Adipocyte (in vitro differentiated cells): ENCODE measurements around the gene UBN1.
"Not testable (repeated sequence)": the region's sequence is repeated elsewhere in the genome, so short reads cannot be mapped to it uniquely, and the experiment has no call there.

Source experiments
- DNase-seq: peaks from one replicate; pipeline ENCODE4 v3.0.0-alpha.2; 2015; ENCODE audit warnings: low read depth
- H3K27me3 ChIP-seq: replicated peaks from 2 replicates; pipeline ENCODE4 v1.7.0; 2013; ENCODE audit warnings: mild to moderate bottlenecking, low read length, moderate library complexity; ENCODE audit not compliant: control insufficient read depth, insufficient read depth
- H3K36me3 ChIP-seq: 2 replicates; pipeline ENCODE4 v1.7.0; 2013; ENCODE audit warnings: low read length, mild to moderate bottlenecking, moderate library complexity; ENCODE audit not compliant: control insufficient read depth, insufficient read depth, severe bottlenecking
- H3K4me1 ChIP-seq: 2 replicates; pipeline ENCODE4 v1.7.0; 2013; ENCODE audit warnings: mild to moderate bottlenecking, low read length, moderate library complexity; ENCODE audit not compliant: control insufficient read depth, insufficient read depth
- H3K4me3 ChIP-seq: 2 replicates; pipeline ENCODE4 v1.7.0; 2013; ENCODE audit warnings: mild to moderate bottlenecking, low read length, moderate library complexity
- H3K9ac ChIP-seq: 2 replicates; pipeline ENCODE4 v1.7.0; 2013; ENCODE audit warnings: mild to moderate bottlenecking, low read length, moderate library complexity
- H3K9me3 ChIP-seq: 2 replicates; pipeline ENCODE4 v1.7.0; 2013; ENCODE audit warnings: mild to moderate bottlenecking, low read length, moderate library complexity; ENCODE audit not compliant: control insufficient read depth

Gene UBN1

GRCh38 chr16:4926928-4927327, 79.6 kb downstream of the UBN1 start:
- Histone ChIP-seq H3K4me1 (no peaks in the 10 kb centered on the region), H3K4me3 (peak overlapping the region; percentile 19), H3K9ac (no peak overlapping the region), H3K27me3 (peaks cover 4% of the 10 kb centered on the region), H3K36me3 (peaks cover 8% of the 10 kb centered on the region), H3K9me3 (peaks cover 10% of the 10 kb centered on the region)
- DNase-seq, result no peak

GRCh38 chr16:4927661-4928060, 80.4 kb downstream of the UBN1 start:
- Histone ChIP-seq H3K9me3 (peaks cover 10% of the 10 kb centered on the region), H3K4me3 (no peak overlapping the region), H3K4me1 (no peaks in the 10 kb centered on the region), H3K27me3 (peaks cover 4% of the 10 kb centered on the region), H3K9ac (no peak overlapping the region), H3K36me3 (peaks cover 8% of the 10 kb centered on the region)
- no peak for DNase-seq

GRCh38 chr16:4928227-4928626, 80.9 kb downstream of the UBN1 start:
- no peak for DNase-seq
- H3K27me3 ChIP-seq, result peaks cover 4% of the 10 kb centered on the region
- H3K9me3 ChIP-seq, result peaks cover 10% of the 10 kb centered on the region
- no peaks in the 10 kb centered on the region for H3K4me1 ChIP-seq
- peaks cover 8% of the 10 kb centered on the region for H3K36me3 ChIP-seq
- no peak overlapping the region for H3K9ac ChIP-seq
- no peak overlapping the region for H3K4me3 ChIP-seq

GRCh38 chr16:4929619-4930018, 82.3 kb downstream of the UBN1 start:
- H3K36me3 ChIP-seq, H3K4me1 ChIP-seq, H3K4me3 ChIP-seq, DNase-seq, H3K9ac ChIP-seq, H3K27me3 ChIP-seq: not testable (repeated sequence)
- H3K9me3 ChIP-seq, result peaks cover 10% of the 10 kb centered on the region

- H3K36me3 ChIP-seq, result peaks cover 8% of the 10 kb centered on the region
- H3K4me3 ChIP-seq, result no peak overlapping the region
- no peak overlapping the region for H3K9ac ChIP-seq
- peaks cover 18% of the 10 kb centered on the region for H3K4me1 ChIP-seq
- peaks cover 10% of the 10 kb centered on the region for H3K9me3 ChIP-seq
- peaks cover 6% of the 10 kb centered on the region for H3K27me3 ChIP-seq
- no peak for DNase-seq
These were observed 84.1 kb downstream of the UBN1 start for GRCh38 chr16:4931381-4931780.
